Muscle of back (tissue), 13 donors: ENCODE data around the gene PITPNM1. TPM values are rescaled to one million over a fixed set of nuclear protein-coding genes. Genes with fewer than 3 reads are reported as not detected.
"Not testable (repeated sequence)": the region's sequence is repeated elsewhere in the genome, so short reads cannot be mapped to it uniquely, and the experiment has no call there.

Experiments used
- DNase-seq, 3 donors: peaks; one replicate each; pipeline versions ENCODE4 v3.0.0 to v3.0.0-alpha.2; 2013
- long read RNA-seq, 9 donors: transcript quantifications; one replicate each; lab custom pipeline, GENCODE V29; 2026
- polyA plus RNA-seq, 10 donors: library from polyadenylated mRNA; unstranded; fragments of 120-200 nt; gene quantifications; one replicate each; pipeline ENCODE4 v1.2.1, GENCODE V29; 2013; ENCODE audit not compliant: insufficient read length in 10 of 10

Gene PITPNM1
- polyA plus RNA-seq: 1 to 10 TPM; 6.0 to 9.9 (median 8.3) TPM
- long read RNA-seq, donor 1, full-length matches to known transcripts: 1 of 1 reads
- long read RNA-seq, donor 1, partial matches to known transcripts: 0 of 1 reads
- long read RNA-seq, donor 1, other reads (novel, unspliced or antisense): 0 of 1 reads
- long read RNA-seq, donor 2: 0 reads
- long read RNA-seq, donor 3: 0 reads
- long read RNA-seq, donor 4: 0 reads
- long read RNA-seq, donor 5: 0 reads
- long read RNA-seq, donor 6, partial matches to known transcripts: 0 of 1 reads
- long read RNA-seq, donor 6, other reads (novel, unspliced or antisense): 0 of 1 reads
- long read RNA-seq, donor 7: 0 reads
- long read RNA-seq, donor 8: 0 reads
- long read RNA-seq, donor 9: 0 reads

GRCh38 chr11:67504950-67505581 lies at the start of gene PITPNM1:
TSS of gene PITPNM1 (minus strand) at chr11:67505363. CDS start at chr11:67504180, 1,183 bp downstream.
- peak; percentile 42 to 84 (median 75) for DNase-seq

DNA sequence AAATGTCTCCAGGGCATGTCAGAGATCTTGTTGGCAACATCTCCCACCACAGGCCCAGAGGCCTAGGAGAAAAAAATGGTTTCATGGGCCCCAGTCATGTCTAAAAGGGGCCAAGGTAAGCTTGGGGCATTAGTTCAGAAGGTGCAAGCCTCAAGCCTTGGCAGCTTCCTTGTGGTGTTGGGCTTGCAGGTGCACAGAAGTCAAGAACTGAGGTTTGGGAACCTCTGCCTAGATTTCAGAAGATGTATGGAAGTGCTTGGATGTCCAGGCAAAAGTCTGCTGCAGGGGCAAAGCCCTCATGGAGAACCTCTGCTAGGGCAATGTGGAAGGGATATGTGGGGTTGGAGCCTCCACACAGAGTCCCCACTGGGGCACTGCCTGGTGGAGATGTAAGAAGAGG lies 46.5 kb upstream of the PITPNM1 start:
- DNase-seq: not testable (repeated sequence)

GRCh38 chr11:67551127-67551526 lies 46.0 kb upstream of the PITPNM1 start:
- DNase-seq: no peak

DNA sequence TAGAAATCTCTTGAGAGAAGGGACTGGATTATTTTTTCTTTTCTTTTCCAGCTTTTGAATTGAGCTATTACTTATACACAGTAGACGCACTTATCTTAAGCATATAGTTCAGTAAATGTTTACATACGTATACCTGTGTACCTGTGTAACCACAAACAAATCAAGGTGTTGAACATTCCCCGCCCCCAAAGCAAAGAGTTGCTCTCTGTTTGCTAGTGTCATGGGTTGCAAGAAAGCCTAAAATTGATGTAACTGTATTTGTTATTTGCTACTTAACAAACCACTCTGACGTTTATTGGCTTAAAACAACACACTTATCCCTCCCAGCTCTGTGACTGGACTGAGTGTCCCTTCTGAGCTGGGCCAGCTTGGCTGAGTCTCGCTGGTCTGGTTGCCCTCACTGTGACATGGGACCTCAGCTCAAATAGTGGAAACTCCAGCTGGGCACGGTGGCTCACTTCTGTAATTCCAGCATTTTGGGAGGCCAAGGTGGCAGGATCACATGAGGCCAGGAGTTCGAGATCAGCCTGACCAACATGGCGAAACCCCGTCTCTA lies 43.5 kb upstream of the PITPNM1 start:
- no peak for DNase-seq

DNA sequence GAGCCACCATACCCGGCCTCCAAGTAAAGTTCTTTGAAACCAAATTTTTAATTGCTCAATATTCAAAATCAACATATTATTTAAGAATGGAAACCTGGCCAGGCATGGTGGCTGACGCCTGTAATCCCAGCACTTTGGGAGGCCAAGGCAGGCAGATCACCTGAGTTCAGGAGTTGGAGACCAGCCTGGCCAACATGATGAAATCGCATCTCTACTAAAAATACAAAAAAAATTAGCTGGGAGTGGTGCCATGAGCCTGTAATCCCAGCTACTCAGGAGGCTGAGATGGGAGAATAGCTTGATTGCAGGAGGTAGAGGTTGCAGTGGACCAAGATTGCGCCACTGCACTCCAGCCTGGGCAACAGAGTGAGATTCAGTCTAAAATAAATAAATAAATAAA lies 42.9 kb upstream of the PITPNM1 start:
- not testable (repeated sequence) for DNase-seq

DNA sequence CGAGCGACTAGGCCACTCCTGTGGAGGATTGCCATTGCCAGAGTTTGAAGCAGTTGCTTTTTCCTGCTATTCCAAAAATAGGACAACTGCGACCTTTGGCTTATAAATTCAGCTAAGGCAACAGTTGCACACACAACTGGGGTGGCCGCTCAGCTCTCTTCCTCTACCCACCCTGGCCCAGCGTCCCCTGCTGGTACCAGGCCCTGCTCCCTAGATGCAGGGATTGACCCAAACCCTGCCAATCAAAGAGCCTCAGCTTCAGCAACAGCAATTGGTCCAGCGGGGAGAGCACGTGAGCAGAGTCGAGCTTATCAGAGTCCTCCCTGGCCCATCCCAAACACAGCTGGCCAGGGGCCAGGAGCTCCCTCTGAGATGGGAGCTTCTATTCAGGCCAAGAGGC lies 40.1 kb upstream of the PITPNM1 start:
- peak in 1 of 3 donors; percentile 29 for DNase-seq

DNA sequence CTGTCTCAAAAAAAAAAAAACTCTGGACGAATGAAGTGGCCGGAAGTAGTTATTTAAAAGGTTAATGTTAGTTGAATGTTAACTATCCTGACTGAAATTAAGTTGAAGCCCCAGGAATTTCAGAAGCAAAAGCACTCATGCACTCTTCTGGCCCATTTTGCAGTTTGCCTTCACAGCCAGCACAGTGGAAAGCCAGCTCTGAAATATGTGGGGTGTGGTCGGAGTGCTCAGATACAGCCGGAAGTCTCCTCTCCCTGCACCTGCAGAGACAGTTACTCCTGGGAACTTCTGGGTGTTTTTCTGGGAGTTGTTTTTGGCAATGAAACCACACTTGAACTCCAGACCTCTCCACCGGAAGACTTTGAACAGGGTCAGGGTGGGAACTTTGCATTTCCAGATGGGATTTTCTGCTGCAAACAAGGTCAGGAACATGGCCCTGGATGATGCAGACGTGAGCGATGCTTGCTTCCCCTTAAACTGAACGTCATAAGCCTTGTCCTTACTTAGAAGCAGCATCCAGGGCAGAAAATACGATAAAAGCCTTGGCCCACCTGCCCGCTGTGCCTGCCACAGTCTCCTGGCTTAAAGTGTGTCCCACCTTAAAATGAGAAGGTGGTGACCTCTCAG lies 39.6 kb upstream of the PITPNM1 start:
- peak in 1 of 3 donors; percentile 48 for DNase-seq

- DNase-seq: no peak
These were observed 38.4 kb upstream of the PITPNM1 start for GRCh38 chr11:67543585-67543984.

- no peak for DNase-seq
These were observed 37.8 kb upstream of the PITPNM1 start for GRCh38 chr11:67542971-67543370.

DNA sequence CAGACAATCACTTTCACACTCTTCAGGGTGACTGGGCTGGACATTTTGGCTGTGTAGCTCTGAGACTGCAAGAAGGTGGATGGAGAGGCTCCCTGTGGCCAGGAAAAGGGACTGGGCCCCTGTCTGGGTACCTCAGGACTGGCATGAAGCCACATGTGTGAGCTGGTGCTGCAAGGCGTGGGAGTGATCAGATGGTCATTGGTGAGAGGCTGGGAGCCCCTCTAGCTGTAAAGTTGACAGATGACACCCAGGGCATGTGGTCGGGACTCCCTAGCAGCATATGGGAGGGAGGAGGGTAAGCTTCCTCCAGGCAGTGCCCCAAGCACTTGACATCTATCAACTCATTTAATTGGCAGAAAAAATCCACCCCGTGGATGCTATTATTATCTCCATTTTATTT lies 37.0 kb upstream of the PITPNM1 start:
- DNase-seq: no peak

DNA sequence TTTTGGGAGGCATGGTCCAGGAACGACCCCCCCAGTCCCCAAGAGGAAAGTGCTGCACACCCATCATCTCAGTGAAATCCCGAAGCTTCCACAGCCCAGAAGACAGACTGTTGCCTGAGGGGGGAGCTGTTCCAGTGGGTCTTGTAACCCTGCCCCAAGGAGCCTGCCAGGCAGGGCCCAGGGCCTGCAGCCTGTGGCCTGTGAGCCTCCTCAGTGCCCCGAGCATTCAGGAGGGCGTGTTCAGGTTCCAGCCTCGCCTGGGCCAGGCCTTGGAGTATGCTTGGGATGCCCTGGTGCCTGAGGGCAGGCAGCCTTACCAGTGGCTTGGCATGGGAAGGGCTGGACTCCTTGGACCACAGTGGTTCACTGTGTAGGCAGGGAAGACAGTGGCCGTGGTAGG lies 36.0 kb upstream of the PITPNM1 start:
- DNase-seq: no peak

DNA sequence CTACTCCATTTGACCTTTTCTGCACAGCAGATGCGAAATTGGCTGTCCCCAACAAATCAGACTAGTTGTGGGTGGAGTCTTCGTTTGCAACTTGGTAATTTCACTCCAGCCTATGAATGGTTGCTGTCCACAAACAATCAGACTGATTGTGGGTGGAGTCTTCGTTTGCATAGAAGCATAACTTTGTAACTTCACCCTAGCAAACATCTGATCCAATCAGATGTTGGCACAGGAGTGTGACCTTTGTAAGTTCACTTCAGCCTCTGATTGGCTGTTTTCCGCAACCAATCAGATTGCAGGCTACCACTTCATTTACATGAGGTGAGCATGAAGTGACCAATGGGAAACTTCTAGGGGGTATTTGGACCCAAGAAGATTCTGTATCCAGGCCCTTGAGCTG lies 34.4 kb upstream of the PITPNM1 start:
- DNase-seq: no peak

DNA sequence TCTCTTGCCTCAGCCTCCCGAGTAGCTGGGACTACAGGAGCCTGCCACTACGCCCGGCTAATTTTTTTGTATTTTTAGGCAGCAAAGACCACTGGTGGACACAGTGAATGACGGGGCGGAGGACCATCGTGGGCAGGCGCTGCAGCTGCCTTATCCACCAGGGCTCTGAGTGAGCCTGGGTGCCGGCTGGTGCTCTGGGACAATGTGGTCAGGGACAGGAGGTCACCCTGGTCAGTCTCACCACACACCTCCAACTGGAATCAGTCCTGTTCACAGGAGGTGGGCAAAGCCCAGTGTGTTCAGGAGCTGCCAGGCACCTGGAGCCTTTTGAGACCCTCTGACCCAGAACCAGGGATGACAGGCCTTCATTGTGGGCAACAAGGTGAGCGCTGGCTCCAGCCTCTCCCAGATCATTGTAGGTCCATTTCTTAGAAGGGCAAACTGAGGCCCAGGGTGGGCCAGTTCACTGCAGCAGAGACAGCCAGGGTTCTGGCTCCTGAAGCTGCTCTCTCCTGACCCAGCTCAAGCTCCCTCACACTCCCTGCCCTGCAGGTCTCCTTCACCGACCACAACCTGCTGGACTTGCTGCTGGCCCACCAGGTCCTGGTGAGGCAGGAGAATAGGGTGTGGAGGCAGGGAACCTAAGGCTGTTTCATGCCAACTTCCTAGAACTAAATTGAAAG lies 33.8 kb upstream of the PITPNM1 start:
- no peak for DNase-seq

DNA sequence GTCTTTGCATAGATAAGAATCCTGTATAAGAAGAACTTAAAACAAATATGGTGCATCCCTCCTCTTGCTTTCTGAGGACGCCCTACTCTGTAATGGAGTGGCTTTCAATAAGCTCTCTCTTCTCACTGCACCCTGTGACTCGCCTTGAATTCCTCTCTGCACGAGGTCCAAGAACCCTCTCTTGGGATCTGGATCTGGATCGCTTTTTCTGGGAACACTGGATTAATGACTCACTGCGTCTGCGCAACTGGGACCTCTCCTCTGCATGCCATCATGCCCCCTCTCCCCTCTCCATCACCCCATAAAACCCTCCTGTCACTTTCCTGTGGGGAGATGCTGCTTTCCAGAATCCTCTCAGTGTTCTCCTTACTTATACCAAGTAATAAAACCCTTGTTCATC lies 33.1 kb upstream of the PITPNM1 start:
- no peak for DNase-seq

GRCh38 chr11:67535561-67535960 lies 30.4 kb upstream of the PITPNM1 start:
- no peak for DNase-seq

DNA sequence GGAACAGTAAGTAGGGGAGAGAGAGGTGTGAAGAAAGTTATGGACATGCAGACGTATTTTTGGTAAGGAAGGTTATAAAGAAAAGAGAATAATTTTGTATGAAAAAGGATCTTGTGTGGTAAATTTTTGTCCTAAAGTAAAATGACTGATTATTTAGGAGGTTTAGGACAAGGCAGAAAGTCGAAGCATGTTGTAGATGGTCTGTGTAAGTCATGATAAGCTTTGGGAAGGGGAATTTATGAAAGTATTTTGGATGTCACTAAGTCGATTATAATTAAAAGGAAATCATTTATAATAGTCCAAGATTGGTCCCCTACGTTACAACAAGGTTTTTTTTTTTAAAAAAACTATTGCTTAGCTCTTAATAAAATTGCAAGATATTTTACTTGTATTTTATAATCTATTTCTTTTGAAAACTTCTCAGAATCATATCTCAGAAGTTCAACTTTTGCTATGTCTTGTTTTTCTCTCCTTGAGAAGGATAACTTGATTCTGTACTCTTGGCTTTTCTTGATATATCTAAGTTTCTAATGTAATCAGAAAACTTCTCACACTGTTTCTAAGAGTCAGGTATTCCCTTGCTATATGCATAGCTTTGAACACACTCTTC lies 29.0 kb upstream of the PITPNM1 start:
- no peak for DNase-seq

DNA sequence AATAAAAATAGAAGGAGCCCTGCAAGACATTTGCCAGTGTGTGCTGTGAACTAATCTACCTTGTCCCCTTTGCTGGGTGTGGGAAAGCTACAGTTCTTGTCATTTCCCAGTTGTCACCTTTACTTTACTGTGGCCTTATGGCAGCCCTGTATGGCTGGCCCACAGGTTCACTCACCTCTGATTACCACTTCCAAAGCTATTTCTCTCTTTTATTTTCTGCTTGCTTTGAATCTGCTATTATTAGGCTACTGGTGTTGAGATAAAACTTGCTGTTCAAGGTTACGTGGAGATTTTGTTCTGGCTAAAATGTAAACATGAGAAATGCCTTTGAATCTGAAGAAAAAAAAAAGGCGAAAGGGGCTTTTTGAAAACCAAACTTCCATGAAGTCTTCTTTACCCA lies 27.7 kb upstream of the PITPNM1 start:
- no peak for DNase-seq

GRCh38 chr11:67530282-67530592 lies 25.1 kb upstream of the PITPNM1 start:
- DNase-seq: no peak

- no peak for DNase-seq
These were observed 23.2 kb upstream of the PITPNM1 start for GRCh38 chr11:67528376-67528775.

DNA sequence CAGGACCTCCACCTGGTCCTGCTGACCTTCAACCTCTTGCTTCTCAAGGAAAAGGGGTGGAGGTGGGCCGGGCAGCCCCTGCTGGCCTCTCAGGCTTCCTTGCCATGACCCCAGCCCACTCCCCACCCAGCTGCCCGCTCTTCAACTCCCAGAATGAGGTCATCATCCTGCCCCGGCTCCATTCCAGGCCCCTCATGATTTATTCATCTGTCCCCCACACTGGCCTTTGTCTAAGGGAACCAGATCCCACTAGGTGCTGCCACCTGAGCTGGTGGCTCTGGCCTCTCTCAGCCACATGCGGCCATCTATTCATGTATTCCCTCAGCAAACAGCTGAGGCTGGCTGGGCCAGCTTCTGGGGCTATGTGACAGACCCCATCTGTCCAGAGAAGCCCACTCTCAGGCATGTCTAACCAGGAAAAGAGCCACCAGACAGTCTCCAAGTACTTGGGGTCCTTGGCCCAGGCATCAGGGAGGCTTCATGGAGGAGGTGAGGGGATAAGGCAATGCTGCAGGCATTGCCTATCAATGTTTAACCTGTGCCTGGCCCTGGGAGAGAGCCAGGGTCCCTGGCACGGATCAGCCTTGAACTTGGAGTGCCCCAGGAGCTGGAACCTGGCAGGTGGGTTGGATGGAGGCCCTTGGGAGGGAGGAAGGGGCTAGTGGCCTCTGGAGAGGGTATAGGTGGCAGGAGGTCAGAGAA lies 20.3 kb upstream of the PITPNM1 start:
- DNase-seq: no peak

GRCh38 chr11:67524480-67524808 lies 19.3 kb upstream of the PITPNM1 start:
- DNase-seq: no peak
